ENCODE results near the gene CFAP77.

The CFAP77 gene

DNA sequence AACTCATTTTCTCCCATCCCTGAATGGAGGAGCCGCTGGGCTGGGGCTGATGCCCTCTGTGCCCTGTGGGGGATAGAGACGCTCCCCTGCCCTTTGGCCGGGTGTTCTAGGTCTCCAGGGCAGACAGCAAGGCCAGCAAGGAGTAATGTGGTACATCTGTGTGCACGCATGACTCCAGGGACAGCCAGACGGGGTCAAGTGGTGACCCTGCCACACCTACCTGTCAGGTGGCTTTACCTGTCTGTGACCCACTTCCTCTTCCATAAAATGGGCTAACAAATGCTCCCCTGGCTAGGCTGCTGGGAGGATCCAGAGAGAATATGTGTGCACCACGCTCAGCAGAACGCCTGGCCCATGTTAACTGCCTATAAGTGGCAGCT is 137.0 kb downstream of the CFAP77 start:
- TF ChIP-seq, protein P1, sequence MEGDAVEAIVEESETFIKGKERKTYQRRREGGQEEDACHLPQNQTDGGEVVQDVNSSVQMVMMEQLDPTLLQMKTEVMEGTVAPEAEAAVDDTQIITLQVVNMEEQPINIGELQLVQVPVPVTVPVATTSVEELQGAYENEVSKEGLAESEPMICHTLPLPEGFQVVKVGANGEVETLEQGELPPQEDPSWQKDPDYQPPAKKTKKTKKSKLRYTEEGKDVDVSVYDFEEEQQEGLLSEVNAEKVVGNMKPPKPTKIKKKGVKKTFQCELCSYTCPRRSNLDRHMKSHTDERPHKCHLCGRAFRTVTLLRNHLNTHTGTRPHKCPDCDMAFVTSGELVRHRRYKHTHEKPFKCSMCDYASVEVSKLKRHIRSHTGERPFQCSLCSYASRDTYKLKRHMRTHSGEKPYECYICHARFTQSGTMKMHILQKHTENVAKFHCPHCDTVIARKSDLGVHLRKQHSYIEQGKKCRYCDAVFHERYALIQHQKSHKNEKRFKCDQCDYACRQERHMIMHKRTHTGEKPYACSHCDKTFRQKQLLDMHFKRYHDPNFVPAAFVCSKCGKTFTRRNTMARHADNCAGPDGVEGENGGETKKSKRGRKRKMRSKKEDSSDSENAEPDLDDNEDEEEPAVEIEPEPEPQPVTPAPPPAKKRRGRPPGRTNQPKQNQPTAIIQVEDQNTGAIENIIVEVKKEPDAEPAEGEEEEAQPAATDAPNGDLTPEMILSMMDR (IDR thresholded peaks at IDR 0.05; ENCODE audit: low read depth, low read length): no peak
- in situ Hi-C loops (cut with HindIII; ENCODE audit: low sequenced_read_pairs): no loop called here
- H3K4me3 ChIP-seq (ENCODE audit: low read depth, low read length): no peak overlapping the region
- DNase-seq (ENCODE audit: low read depth, low spot score): no peak

DNA sequence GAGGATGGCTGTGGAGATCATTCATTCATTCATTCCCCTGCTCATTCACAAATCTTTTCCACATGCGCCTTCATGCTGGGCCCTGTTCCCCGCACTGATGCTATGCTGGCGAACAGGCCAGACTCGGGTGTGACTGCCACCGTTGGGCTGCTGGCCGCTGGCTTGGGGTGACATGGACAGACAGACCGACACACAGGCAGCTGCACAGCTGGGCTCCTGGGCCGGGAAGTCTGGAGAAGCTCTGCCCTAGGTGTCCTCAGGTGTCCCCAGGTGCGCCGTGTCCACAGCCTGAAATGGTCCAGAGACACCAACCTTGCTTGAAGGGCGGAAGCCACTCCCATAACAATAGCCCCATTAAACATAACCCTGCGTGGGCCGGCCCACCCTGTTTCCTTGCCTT is 137.4 kb downstream of the CFAP77 start:
- no peak for DNase-seq (ENCODE audit: low read depth, low spot score)
- in situ Hi-C loops (cut with HindIII; ENCODE audit: low sequenced_read_pairs): no loop called here
- no peak overlapping the region for H3K4me3 ChIP-seq (ENCODE audit: low read depth, low read length)
- TF ChIP-seq, protein P1 (IDR thresholded peaks at IDR 0.05; ENCODE audit: low read depth, low read length): no peak

DNA sequence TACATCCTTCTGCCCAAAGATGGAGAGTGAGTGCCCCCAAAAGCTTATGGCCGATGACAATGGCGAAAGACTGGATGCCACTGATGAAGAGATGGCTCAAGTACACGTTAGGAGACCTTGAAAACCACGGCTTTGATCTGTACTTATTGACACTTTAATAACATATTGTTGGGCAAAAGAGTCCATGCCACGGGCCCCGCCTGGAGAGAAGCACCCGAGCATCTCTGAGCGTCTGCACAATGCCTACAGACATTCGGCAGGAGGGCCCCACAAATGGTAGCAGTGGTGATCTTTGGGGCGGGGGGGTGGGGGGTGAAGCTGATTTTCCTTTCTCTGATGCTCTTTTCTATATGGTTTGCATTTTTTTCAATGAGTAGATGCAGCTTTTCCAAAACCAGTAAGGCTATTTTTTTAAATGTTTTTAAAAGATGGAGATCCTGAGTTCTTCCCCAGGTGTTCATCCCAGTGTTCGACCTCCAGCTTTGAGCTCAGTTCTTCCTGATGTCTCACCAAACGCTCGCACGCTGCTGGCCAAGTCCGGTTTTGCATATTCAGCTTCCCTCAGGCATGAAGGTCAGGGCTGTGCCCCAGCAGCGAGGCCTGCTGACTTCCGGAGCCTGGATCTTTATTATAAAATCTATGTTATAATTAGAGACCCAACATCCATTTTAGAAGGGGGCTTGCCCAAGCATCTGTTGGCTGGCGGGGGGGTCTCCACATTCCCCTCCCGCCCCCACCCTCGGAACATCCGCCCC is 138.1 kb downstream of the CFAP77 start:
- TF ChIP-seq, protein P1 (IDR thresholded peaks at IDR 0.05; ENCODE audit: low read depth, low read length): no peak
- in situ Hi-C loops (cut with HindIII; ENCODE audit: low sequenced_read_pairs): no loop called here
- no peak for DNase-seq (ENCODE audit: low read depth, low spot score)
- H3K4me3 ChIP-seq (ENCODE audit: low read depth, low read length): no peak overlapping the region

DNA sequence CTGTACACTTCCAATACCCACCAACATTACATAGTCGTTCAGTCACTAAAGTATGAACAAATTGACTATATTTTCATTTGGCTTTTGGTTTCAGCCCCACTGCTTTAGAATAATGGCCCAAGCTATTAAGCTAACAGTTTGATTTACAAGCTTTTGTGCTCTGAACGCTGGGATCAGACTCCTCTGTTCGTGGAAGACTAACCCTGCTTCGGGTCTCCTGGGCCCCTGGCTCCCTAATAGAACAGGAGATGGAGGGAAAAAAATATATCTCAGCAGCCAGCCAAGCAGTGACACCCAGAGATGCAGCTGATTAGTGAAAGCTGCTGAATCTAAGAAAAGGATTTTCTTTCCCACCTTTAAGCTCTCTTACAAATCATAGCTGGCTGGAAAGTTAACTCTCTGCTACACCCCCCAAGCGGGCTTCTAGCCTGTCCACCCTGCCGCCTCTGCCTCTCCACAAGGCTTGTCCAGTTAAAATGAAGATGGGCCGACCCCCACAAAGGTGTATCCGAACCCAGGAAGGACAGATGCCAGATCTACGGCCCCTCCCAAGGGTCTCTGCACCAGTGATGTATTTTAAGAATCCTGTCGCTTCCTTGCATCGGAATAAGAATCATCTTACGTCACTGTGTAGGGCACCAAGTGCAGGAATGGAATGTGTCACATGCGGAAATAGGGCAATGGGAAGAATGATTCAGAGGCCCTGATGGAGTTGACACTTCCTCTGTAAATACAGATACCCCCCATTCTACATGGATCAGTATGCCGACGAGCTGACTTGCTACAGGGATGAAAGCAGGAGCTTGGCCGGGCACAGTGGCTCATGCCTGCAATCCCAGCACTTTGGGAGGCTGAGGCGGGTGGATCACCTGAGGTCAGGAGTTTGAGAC is 139.0 kb downstream of the CFAP77 start:
- DNase-seq (ENCODE audit: low read depth, low spot score): no peak
- in situ Hi-C loops (cut with HindIII; ENCODE audit: low sequenced_read_pairs): no loop called here
- no peak overlapping the region for H3K4me3 ChIP-seq (ENCODE audit: low read depth, low read length)
- TF ChIP-seq, protein P1 (IDR thresholded peaks at IDR 0.05; ENCODE audit: low read depth, low read length): no peak

DNA sequence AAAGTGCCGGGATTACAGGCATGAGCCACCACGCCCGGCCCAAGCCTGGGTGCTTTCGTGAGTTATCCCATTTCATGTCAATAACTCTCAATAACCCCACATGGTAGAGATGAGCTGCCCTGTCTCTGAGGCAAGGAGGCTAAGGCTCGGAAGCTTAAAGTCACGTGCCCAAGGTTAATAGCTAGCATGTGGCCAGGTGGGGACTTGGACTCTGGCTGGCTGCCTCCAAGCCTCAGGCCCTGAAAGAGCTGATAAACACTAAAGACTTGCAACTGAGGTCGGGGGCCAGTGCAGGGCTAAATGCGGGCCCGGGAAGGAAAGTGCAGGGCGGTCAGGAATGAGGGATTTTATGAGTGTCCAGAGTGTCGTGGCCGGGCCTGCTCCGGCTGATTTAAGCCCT is 141.5 kb downstream of the CFAP77 start:
- in situ Hi-C loops (cut with HindIII; ENCODE audit: low sequenced_read_pairs): no loop called here
- TF ChIP-seq, protein P1 (IDR thresholded peaks at IDR 0.05; ENCODE audit: low read depth, low read length): no peak
- H3K4me3 ChIP-seq (ENCODE audit: low read depth, low read length): no peak overlapping the region
- DNase-seq (ENCODE audit: low read depth, low spot score): no peak

DNA sequence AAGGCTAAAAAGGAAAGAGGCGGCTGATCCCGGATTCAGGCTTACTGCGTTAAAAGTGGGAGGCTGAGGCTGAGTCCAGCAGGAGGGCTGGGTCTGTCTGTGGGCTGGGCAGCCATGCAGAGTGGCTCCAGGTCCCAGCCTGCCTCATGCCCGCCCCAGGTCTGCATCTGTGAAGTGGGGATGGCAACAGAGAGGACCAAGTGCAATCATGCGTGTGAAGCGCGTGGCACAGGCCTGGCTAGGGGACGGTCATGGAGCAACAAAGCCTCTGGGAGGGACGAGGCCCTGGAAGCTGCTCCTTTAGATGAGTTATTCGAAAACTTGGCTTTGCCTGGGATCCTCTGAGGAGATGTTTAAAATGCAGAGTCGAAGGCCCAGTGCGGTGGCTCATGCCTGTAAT is 142.0 kb downstream of the CFAP77 start:
- TF ChIP-seq, protein P1 (IDR thresholded peaks at IDR 0.05; ENCODE audit: low read depth, low read length): no peak
- in situ Hi-C loops (cut with HindIII; ENCODE audit: low sequenced_read_pairs): no loop called here
- no peak for DNase-seq (ENCODE audit: low read depth, low spot score)
- H3K4me3 ChIP-seq (ENCODE audit: low read depth, low read length): no peak overlapping the region
